Effector memory CD4-positive, alpha-beta T cell (primary cell): ENCODE data around the gene CREB3L2.

Experiments
- DNase-seq, 3 donors: peaks; one replicate each; pipeline ENCODE4 v3.0.0-alpha.2; 2020
- H3K27ac ChIP-seq: 2 replicates; pipeline ENCODE4 v1.7.0; 2013; ENCODE audit warnings: mild to moderate bottlenecking, low read length, moderate library complexity; ENCODE audit not compliant: insufficient read depth, poor library complexity, severe bottlenecking
- H3K27me3 ChIP-seq: replicated peaks from 2 replicates; pipeline ENCODE4 v1.7.0; 2013; ENCODE audit warnings: mild to moderate bottlenecking, low read length; ENCODE audit not compliant: insufficient read depth, control insufficient read depth, poor library complexity, severe bottlenecking
- H3K36me3 ChIP-seq: 2 replicates; pipeline ENCODE4 v1.7.0; 2013; ENCODE audit warnings: mild to moderate bottlenecking, low read length, moderate library complexity; ENCODE audit not compliant: control insufficient read depth, insufficient read depth
- H3K4me1 ChIP-seq: 2 replicates; pipeline ENCODE4 v1.7.0; 2013; ENCODE audit warnings: low read length, mild to moderate bottlenecking; ENCODE audit not compliant: control insufficient read depth, insufficient read depth, poor library complexity, severe bottlenecking
- H3K4me3 ChIP-seq: 2 replicates; pipeline ENCODE4 v1.7.0; 2013; ENCODE audit warnings: low read length, low read depth, mild to moderate bottlenecking; ENCODE audit not compliant: insufficient read depth, poor library complexity, severe bottlenecking
- H3K9me3 ChIP-seq: 2 replicates; pipeline ENCODE4 v1.7.0; 2013; ENCODE audit warnings: mild to moderate bottlenecking, low read length, moderate library complexity; ENCODE audit not compliant: control insufficient read depth

Gene CREB3L2

DNA sequence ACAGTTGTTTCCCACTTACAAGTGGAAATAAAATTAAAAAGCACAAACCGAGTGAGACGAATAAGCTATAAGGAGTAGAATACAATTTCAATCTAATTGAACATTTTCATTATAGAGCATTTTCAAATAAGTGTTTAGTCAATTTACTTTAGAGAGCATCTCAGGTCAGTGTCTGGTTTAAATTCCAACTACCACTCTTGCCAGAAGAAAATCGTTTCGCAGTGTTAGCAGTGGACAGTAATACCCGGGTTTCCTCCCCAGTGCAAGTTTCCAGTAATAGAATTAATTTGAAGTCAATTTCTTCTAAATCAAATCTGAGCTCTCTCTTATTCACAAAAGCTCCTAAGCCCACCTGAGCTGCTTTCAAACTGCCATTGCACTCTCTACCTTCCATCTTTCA, 45.7 kb downstream of the CREB3L2 start:
- Histone ChIP-seq H3K9me3 (no peaks in the 10 kb centered on the region), H3K27ac (no peak overlapping the region), H3K27me3 (no peaks in the 10 kb centered on the region), H3K36me3 (no peaks in the 10 kb centered on the region), H3K4me1 (no peaks in the 10 kb centered on the region), H3K4me3 (no peak overlapping the region)
- no peak for DNase-seq

DNA sequence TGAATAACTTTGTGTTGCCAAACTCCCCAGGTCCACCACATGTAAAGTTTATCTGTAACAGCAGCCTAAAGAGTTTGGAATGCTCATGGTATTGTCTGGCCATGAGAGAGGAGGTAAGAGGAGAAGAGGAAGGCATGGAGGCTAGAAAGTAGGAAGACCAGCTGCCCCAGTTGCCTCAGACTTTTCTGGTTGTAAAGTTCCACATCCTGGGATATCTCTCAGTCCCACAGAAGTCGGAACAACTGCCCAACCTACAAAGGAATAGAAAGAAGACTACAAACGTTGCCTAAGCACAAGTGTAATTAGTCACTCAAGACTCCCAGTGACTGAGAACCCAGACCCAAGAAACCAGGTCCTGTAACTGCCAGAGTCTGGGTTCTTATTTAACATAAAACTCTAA, 47.3 kb downstream of the CREB3L2 start:
- Histone ChIP-seq H3K36me3 (no peaks in the 10 kb centered on the region), H3K9me3 (no peaks in the 10 kb centered on the region), H3K27ac (no peak overlapping the region), H3K27me3 (no peaks in the 10 kb centered on the region), H3K4me1 (peaks cover 3% of the 10 kb centered on the region), H3K4me3 (no peak overlapping the region)
- DNase-seq: no peak

DNA sequence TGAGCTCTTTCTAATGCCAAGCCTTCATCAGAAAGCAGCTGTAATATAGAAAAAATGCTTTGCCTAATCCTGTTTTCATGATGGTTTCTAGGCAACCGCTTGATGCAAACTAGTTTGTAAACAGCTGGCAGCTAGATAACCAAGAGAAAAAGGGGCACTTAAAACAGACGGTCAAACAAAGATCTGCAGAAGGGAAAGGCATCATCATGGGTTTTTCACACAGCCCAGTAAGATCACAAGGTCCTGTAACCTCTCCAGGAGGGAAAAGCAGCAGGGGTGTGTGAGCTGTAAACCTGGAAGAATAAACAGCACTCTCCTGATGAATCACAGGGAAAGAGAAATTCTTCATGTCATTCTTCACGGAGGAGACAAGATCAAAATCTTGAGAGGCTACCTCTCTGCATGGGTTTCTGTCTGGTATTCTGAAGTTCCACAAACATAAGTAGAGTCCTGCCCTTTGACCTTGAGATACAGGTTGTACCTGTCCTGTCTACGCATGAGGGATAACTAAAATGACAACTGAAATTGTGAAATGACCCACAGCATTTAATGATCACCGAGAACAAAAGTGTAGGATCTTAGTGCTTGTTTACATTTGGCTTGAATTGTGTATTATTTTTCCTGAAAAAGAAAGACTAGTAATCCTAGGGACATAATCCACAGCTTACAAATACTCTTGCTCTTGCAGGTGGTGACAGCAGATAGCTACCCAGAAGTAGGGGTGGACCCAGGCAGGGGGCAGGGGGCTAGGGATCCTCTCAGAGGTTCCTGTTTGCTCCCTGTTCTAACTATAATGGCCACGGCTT, 48.0 kb downstream of the CREB3L2 start:
- Histone ChIP-seq H3K9me3 (no peaks in the 10 kb centered on the region), H3K27me3 (no peaks in the 10 kb centered on the region), H3K27ac (no peak overlapping the region), H3K4me1 (peaks cover 3% of the 10 kb centered on the region), H3K4me3 (no peak overlapping the region), H3K36me3 (no peaks in the 10 kb centered on the region)
- no peak for DNase-seq

DNA sequence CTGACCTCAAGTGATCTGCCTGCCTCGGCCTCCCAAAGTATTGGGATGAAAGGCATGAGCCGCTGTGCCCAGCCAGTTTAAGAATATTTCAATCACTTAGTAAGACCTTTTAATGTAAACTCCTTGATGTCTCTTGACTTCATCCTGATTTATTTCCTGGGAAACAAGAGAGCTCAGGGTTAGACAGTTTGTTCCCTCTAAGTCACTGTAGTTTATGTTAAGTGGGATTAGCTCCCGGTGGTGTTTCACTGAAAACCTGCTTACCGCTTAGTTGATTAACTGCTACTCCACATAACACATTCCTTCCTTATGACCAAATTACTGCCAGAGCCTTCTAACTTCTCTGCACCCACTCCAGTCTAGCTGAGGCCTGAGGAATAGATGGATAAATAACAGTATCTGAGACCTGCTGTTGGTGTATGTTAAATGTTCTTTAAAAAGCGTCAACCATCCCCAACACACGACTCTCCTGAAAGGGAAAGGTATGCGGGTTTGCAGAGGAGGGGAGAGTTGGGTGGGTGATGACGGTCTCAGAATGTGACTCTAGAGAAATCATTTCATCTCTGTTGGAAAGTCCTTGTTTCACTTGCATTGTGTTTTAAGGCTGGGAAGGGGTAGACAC, 48.7 kb downstream of the CREB3L2 start:
- H3K9me3 ChIP-seq: no peaks in the 10 kb centered on the region
- H3K4me1 ChIP-seq: peaks cover 3% of the 10 kb centered on the region
- H3K36me3 ChIP-seq: no peaks in the 10 kb centered on the region
- no peak overlapping the region for H3K4me3 ChIP-seq
- DNase-seq: no peak
- no peaks in the 10 kb centered on the region for H3K27me3 ChIP-seq
- H3K27ac ChIP-seq: no peak overlapping the region

DNA sequence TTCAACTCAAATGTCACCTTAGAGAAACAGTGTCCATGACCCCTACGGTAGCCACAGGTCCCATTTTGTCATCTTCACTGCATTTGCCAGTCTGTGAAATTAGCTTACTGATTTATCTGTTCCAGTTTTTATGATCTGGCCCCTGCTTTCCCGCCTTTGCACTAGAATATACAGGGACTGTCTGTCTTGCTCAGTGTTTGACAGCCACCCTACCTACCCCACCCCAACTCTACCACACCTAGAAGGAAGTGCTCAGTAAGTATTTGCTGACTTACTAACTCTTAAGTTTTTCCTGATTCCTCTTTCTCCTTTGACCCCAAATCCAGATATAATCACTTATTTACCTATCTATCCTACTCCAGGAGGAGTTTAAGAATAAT, 49.5 kb downstream of the CREB3L2 start:
- H3K4me1 ChIP-seq: peaks cover 3% of the 10 kb centered on the region
- no peak overlapping the region for H3K27ac ChIP-seq
- H3K27me3 ChIP-seq: no peaks in the 10 kb centered on the region
- no peak overlapping the region for H3K4me3 ChIP-seq
- H3K36me3 ChIP-seq: no peaks in the 10 kb centered on the region
- no peaks in the 10 kb centered on the region for H3K9me3 ChIP-seq
- DNase-seq: no peak

DNA sequence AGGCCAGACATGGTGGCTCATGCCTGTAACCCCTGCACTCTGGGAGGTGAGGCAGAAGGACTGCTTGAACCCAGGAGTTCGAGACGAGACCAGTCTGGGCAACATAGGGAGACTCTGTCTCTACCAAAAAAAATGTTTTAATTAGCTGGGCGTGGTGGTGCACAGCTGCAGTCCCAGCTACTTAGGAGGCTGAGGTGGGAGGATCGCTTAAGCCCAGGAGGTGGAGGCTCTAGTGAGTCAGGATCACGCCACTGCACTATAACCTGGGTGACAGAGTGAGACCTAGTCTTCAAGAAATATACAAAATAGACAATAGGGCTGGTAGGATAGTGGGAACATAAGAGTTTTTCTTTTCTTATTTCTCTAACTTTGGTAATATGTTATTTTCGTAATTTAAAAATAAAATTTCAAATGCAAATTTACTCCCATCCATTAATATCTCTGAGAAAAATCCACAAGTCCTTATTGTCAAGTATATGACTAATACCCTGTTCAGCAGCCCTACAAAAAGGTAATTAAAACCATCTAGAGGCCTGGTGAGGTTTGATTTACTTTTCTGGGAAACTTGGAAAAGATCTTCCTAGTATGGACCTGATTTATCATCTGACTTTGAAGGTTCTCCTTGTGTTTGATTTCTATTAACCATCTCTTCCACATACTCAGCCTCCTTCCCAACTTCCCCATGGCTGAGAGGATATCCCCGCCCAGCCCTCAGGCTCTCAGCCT, 50.0 kb downstream of the CREB3L2 start:
- DNase-seq: no peak
- Histone ChIP-seq H3K9me3 (no peaks in the 10 kb centered on the region), H3K4me3 (no peak overlapping the region), H3K27ac (no peak overlapping the region), H3K4me1 (peaks cover 3% of the 10 kb centered on the region), H3K27me3 (no peaks in the 10 kb centered on the region), H3K36me3 (no peaks in the 10 kb centered on the region)

DNA sequence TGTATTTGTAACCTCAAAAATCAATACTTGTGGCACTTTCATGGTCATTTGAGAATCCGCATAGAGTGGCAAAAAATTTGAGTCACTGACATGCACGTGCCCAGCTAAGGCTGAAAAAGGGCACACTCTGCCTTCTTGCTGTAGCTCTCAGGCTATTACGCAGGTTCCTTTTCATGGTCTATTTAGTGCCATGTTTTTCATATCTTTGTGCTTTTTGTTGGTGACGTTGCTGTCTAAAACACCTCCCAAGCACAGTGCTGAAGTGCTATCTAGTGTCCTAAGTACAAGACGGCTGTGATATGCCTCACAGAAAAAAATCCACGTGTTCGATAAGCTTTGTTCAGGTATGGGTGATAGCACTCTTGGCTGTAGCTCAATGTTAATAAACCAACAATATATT, 50.9 kb downstream of the CREB3L2 start:
- Histone ChIP-seq H3K4me3 (no peak overlapping the region), H3K36me3 (no peaks in the 10 kb centered on the region), H3K9me3 (no peaks in the 10 kb centered on the region), H3K4me1 (peaks cover 3% of the 10 kb centered on the region), H3K27me3 (no peaks in the 10 kb centered on the region), H3K27ac (no peak overlapping the region)
- no peak for DNase-seq

DNA sequence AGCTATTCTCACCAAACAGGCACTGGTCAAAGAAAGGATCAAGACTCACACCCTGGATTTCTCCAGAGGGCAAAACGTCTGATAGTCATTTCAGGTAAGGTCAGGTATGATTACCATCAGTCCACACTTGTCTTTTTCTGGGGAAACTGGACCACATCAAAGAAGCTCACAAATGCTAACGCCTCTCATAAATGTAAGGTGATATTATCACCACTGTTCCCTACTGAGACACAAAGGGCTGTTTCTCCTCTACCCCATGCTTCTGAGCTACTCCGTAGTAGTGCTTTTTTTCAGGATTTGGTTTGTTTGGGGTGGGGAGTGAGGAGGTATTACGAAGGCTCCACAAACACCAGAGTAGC, 51.6 kb downstream of the CREB3L2 start:
- Histone ChIP-seq H3K9me3 (no peaks in the 10 kb centered on the region), H3K4me1 (peaks cover 3% of the 10 kb centered on the region), H3K36me3 (no peaks in the 10 kb centered on the region), H3K27ac (no peak overlapping the region), H3K4me3 (no peak overlapping the region), H3K27me3 (no peaks in the 10 kb centered on the region)
- no peak for DNase-seq

DNA sequence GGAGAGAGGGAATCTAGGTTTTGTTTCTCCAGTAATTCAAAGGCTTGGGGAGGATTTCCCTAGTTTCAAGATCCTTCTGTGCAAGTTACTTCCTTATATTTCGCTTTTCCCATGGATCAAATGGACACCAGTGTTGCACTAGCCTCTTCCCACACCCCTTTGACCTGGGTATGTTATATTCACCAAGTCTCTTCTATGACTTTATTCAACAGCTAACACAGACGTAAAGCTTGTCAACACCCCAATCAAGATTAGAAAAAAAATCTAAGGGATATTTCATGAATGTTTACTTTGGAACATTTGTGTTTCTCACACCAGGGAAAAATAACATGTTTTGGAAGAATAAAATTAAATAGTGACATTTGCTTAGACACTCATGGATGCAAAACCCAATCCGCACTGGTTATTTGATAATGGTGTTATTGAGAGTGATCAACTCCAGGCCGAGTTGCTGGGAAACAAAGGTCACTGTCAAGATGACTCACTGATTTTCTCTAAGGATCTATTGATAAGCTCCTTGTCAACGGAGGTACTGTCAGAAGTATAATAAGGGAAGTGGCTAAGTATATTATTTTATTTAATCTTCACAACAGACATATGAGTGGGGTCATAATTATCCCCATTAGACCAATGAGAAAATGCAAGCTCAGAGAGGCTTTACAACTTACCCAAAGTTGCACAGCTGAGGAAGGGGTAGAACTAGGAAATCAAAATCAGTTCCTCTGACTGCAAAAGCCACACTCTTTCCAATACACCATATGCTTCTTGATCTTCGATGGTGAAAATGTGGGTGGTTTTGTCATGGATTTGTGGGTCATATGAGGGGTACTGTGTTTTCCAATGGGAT, 52.2 kb downstream of the CREB3L2 start:
- Histone ChIP-seq H3K27me3 (no peaks in the 10 kb centered on the region), H3K4me3 (no peak overlapping the region), H3K36me3 (no peaks in the 10 kb centered on the region), H3K4me1 (peaks cover 3% of the 10 kb centered on the region), H3K27ac (no peak overlapping the region), H3K9me3 (no peaks in the 10 kb centered on the region)
- no peak for DNase-seq
